Endothelial cell of umbilical vein (primary cell): ENCODE data around the gene MTIF3.

ENCODE experiments used
- EZH2 ChIP-seq: IDR thresholded peaks from 2 replicates; pipeline ENCODE4 v1.6.1; 2012; ENCODE audit warnings: borderline replicate concordance, low read depth, mild to moderate bottlenecking, moderate library complexity, low read length, inconsistent platforms; ENCODE audit not compliant: severe bottlenecking
- POLR2AphosphoS5 ChIP-seq: IDR thresholded peaks from 2 replicates; pipeline ENCODE4 v1.6.1; 2012; ENCODE audit warnings: low read depth, mild to moderate bottlenecking, control low read depth, low read length, moderate library complexity; ENCODE audit not compliant: insufficient read depth
- TF ChIP-seq, protein P1 (sequence below), 2 donors: IDR thresholded peaks; 1 replicate in 1 of 2; 2 replicates in 1 of 2; pipeline ENCODE4 v1.5.1; 2011; ENCODE audit warnings: low read length in 2 of 2, mild to moderate bottlenecking in 2 of 2, moderate library complexity in 2 of 2, control low read depth in 1 of 2, inconsistent platforms in 1 of 2, low read depth in 1 of 2; ENCODE audit not compliant: insufficient read depth in 1 of 2; ENCODE audit errors: extremely low read depth in 1 of 2
- TF ChIP-seq, protein P2 (sequence below): IDR thresholded peaks from 2 replicates; pipeline ENCODE4 v1.6.1; 2011; ENCODE audit not compliant: insufficient read depth, insufficient read length

DNA sequence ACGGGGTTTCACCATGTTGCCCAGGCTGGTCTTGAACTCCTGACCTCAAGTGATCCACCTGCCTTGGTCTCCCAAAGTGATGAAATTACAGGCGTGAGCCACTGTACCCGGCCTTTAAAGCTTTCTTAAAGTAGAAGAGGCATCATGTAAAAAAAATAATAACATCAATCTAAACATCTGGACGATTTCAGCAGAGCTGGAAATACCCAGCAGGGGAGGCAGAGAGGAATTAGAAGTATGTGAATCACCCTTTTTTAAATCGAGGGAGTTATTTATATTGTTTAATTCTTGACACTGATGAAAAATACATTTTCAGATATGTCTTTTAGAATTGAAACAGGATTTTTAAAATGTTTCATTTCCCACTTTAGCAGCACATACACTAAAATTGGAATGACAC lies 37.4 kb upstream of the MTIF3 start:
- TF ChIP-seq, protein P1, sequence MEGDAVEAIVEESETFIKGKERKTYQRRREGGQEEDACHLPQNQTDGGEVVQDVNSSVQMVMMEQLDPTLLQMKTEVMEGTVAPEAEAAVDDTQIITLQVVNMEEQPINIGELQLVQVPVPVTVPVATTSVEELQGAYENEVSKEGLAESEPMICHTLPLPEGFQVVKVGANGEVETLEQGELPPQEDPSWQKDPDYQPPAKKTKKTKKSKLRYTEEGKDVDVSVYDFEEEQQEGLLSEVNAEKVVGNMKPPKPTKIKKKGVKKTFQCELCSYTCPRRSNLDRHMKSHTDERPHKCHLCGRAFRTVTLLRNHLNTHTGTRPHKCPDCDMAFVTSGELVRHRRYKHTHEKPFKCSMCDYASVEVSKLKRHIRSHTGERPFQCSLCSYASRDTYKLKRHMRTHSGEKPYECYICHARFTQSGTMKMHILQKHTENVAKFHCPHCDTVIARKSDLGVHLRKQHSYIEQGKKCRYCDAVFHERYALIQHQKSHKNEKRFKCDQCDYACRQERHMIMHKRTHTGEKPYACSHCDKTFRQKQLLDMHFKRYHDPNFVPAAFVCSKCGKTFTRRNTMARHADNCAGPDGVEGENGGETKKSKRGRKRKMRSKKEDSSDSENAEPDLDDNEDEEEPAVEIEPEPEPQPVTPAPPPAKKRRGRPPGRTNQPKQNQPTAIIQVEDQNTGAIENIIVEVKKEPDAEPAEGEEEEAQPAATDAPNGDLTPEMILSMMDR (IDR thresholded peaks at IDR 0.05; ENCODE audit: extremely low read depth in 1 of 2, insufficient read depth in 1 of 2, low read depth in 1 of 2, low read length in 2 of 2) = no peak
- TF ChIP-seq POLR2AphosphoS5 (no peak), EZH2 (no peak)
- TF ChIP-seq, protein P2, sequence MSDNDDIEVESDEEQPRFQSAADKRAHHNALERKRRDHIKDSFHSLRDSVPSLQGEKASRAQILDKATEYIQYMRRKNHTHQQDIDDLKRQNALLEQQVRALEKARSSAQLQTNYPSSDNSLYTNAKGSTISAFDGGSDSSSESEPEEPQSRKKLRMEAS = no peak
